ENCODE measurements around the gene ZC3H11A. TPM values are rescaled to one million over a fixed set of nuclear protein-coding genes. Genes with fewer than 3 reads are reported as not detected.
"Not testable (repeated sequence)": the region's sequence is repeated elsewhere in the genome, so short reads cannot be mapped to it uniquely, and the experiment has no call there.

The ZC3H11A gene
- total RNA-seq, 1 donor from 2014 or later: 91.6 TPM

- Mint-ChIP-seq H3K4me3 (no peak overlapping the region), H3K9me3 (no peaks in the 10 kb centered on the region), H3K36me3 (ENCODE audit: low read depth) (no peaks in the 10 kb centered on the region), H3K27me3 (no peaks in the 10 kb centered on the region), H3K4me1 (peaks cover 41% of the 10 kb centered on the region), H3K27ac (peak overlapping the region; percentile 54)
- intact Hi-C loops (cut with micrococcal nuclease): no loop called here
- no peak for DNase-seq
- ATAC-seq (ENCODE audit: low read depth): no peak
- no peak for TF ChIP-seq CTCF (IDR thresholded peaks at IDR 0.05)
- ChIA-PET POLR2A (interaction anchor here (0.7 to 3.7 kb wide), 2 partner anchors 9 to 59 kb away, joined by 4 to 30 read pairs; partner anchors contain the start of gene LAX1), CTCF (interaction anchor here (1.9 kb wide), 1 partner anchor 8 kb away, joined by 8 read pairs; the partner anchor contains the start of gene LAX1)
Observed at GRCh38 chr1:203756036-203756435, 39.4 kb upstream of the ZC3H11A start.

- H3K27ac Mint-ChIP-seq; ATAC-seq (ENCODE audit: low read depth); POLR2A ChIA-PET: not testable (repeated sequence)
Observed at GRCh38 chr1:203758749-203759148, 36.7 kb upstream of the ZC3H11A start.

GRCh38 chr1:203760506-203760905, 34.9 kb upstream of the ZC3H11A start:
- H3K4me1 Mint-ChIP-seq: peaks cover 37% of the 10 kb centered on the region
- ATAC-seq (ENCODE audit: low read depth) (no peak), DNase-seq (no peak)
- no peak overlapping the region for H3K4me3 Mint-ChIP-seq
- H3K36me3 Mint-ChIP-seq (ENCODE audit: low read depth): peaks cover 3% of the 10 kb centered on the region
- no peaks in the 10 kb centered on the region for H3K27me3 Mint-ChIP-seq
- intact Hi-C loops (cut with micrococcal nuclease): no loop called here
- ChIA-PET POLR2A (interaction anchor here (0.5 kb wide), 1 partner anchor 9 kb away, joined by 3 read pairs; no protein-coding TSS in a partner anchor), CTCF (no interaction called here)
- H3K9me3 Mint-ChIP-seq: no peaks in the 10 kb centered on the region
- no peak for TF ChIP-seq CTCF (IDR thresholded peaks at IDR 0.05)
- no peak overlapping the region for H3K27ac Mint-ChIP-seq

More at GRCh38 chr1:203758749-203759148, 36.7 kb upstream of the ZC3H11A start:
- H3K4me3 Mint-ChIP-seq; CTCF ChIA-PET; H3K27me3 Mint-ChIP-seq; H3K9me3 Mint-ChIP-seq; intact Hi-C loops (cut with micrococcal nuclease); H3K36me3 Mint-ChIP-seq (ENCODE audit: low read depth); DNase-seq: not testable (repeated sequence)
- H3K4me1 Mint-ChIP-seq: peaks cover 33% of the 10 kb centered on the region

GRCh38 chr1:203761958-203762357, 33.5 kb upstream of the ZC3H11A start:
- ATAC-seq (ENCODE audit: low read depth); CTCF ChIA-PET; H3K9me3 Mint-ChIP-seq; H3K27ac Mint-ChIP-seq; DNase-seq; H3K4me3 Mint-ChIP-seq; H3K36me3 Mint-ChIP-seq (ENCODE audit: low read depth); intact Hi-C loops (cut with micrococcal nuclease); H3K27me3 Mint-ChIP-seq; POLR2A ChIA-PET: not testable (repeated sequence)
- H3K4me1 Mint-ChIP-seq: peaks cover 33% of the 10 kb centered on the region

- Mint-ChIP-seq H3K9me3 (no peaks in the 10 kb centered on the region), H3K36me3 (ENCODE audit: low read depth) (peaks cover 8% of the 10 kb centered on the region), H3K27me3 (no peaks in the 10 kb centered on the region), H3K4me3 (no peak overlapping the region), H3K4me1 (peaks cover 37% of the 10 kb centered on the region), H3K27ac (peak overlapping the region; percentile 99)
- TF ChIP-seq CTCF (IDR thresholded peaks at IDR 0.05): no peak
- ATAC-seq (ENCODE audit: low read depth) (no peak), DNase-seq (no peak)
- ChIA-PET POLR2A (interaction anchor here (0.6 to 1.5 kb wide), 3 partner anchors 9 to 109 kb away, joined by 3 to 7 read pairs (median 7); no protein-coding TSS in a partner anchor), CTCF (interaction anchor here (1.0 to 2.2 kb wide), 2 partner anchors 8 to 19 kb away, joined by 3 to 8 read pairs; no protein-coding TSS in a partner anchor)
- intact Hi-C loops (cut with micrococcal nuclease): no loop called here
Observed at GRCh38 chr1:203763505-203763904, 31.9 kb upstream of the ZC3H11A start.

- ATAC-seq (ENCODE audit: low read depth): no peak
- H3K4me1 Mint-ChIP-seq: peaks cover 37% of the 10 kb centered on the region
Observed at GRCh38 chr1:203764105-203765028, 31.1 kb upstream of the ZC3H11A start.

More at GRCh38 chr1:203764105-203765028, 31.1 kb upstream of the ZC3H11A start:
- no peak for DNase-seq
- intact Hi-C loops (cut with micrococcal nuclease): loop anchor here (1.0 to 2.0 kb wide), 3 partner anchors 10 to 31 kb away; partner anchors contain the start of genes ZBED6 and ZC3H11A
- peak overlapping the region; percentile 99 for H3K27ac Mint-ChIP-seq
- ChIA-PET CTCF (interaction anchor here (1.0 to 2.2 kb wide), 3 partner anchors 9 to 62 kb away, joined by 3 to 8 read pairs (median 7); no protein-coding TSS in a partner anchor), POLR2A (interaction anchor here (0.6 to 3.2 kb wide), 10 partner anchors 10 to 497 kb away, joined by 3 to 32 read pairs (median 4); partner anchors contain the start of gene ATP2B4)
- H3K36me3 Mint-ChIP-seq (ENCODE audit: low read depth): peaks cover 12% of the 10 kb centered on the region
- no peak for TF ChIP-seq CTCF (IDR thresholded peaks at IDR 0.05)
- no peaks in the 10 kb centered on the region for H3K27me3 Mint-ChIP-seq
- H3K4me3 Mint-ChIP-seq: peak overlapping the region; percentile 91
- no peaks in the 10 kb centered on the region for H3K9me3 Mint-ChIP-seq
